NCI-H2196 treated with DMSO at 0.1 percent for 48 hours (cell line): ENCODE results near the gene EVA1A.

Experiments used
- DNase-seq: peaks from one replicate; lab custom pipeline; 2025; ENCODE audit not compliant: unreplicated experiment; lab: John Stamatoyannopoulos, UW

EVA1A gene

DNA sequence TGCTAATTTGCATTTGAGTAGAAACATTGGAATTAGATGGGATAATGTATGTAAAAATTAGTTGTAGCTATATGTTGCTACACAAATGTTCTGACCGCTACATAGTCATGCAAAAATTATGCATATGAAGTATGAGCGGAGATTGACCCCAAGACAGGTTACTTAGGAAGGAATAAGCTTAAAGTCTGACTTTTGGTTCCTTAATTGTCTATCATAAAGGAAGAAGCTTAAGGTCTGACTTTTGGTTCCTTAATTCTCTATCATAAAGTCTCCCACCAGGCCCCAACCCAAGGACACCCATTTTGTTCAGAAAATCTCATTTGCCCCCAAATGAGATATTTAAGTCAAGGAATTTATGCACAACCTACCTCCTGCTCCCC is 106.5 kb downstream of the EVA1A start:
- no peak for DNase-seq

DNA sequence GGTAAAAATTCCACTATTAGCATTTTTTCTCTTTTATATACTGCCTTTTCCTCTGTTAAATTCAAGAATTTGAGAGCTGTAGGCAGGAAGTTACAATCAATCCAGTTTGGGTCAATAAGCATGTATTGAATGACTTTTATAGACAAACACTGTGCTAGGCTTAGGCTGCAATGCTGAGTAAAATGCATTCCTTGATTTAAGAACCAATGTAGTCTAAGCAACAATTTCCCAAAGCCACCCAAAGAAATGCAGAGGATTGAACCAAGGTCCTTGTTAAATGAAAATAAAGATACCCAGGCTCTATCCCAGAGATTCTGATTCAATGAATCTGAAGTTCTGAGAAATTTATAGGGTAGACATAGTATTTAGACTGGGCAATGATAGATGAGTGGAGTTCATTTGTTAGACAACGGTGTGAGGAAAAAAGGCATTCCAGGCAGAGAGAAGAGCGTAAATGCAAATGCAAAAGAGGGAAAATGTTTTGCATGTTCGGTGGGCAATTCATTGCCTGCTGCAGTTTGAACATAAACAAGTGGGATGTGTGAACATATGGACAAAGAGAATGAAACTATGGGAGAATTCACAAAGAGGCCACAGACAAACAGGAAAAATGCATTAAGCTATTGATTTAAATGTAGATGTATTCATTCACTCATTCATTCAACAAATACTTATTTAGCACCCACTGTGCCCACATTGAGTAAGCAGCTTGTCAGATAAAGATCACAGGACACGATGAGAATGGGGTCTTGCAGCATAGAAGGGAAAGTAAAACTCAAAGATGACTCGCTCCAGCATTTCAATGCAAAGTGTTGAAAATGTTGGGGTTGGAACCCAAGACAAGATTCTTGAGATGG is 107.1 kb downstream of the EVA1A start:
- DNase-seq = no peak

DNA sequence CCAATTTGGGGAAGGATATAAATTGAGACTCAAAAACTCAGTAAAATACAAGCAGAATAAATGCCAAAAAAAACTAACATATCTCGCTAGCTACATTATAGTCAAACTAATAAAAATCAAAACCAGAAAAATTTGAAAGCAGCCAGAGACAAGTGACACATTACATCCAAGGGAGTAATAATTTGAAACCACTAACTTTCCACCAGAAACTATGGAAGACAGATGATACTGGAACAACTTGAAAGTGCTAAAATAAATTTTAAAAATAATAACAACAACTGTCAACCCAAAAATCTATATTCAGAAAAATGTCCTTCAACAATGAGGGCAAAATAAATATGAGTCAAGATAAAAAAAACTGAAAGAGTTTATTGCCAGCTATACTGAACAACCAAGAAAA is 110.7 kb downstream of the EVA1A start:
- DNase-seq = no peak

DNA sequence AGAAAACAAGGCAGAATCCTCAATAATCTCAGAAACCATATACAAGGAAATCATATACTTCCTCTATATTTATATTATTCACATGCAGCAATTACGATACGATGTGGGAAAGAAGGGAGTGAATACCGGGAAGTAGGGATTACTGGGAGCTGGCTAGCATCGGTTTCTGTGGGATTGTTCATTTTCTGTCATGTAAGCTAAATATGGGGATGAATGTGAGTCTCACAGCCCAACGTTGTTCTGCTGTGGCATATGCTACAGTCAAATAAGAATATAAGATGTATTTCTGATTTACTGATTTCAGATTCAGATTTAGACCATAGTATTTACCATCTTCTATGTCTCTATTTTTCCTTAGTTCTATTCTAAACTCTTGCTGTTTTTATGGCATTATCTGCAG is 113.6 kb downstream of the EVA1A start:
- DNase-seq = no peak
